Karpas-422 (cell line): ENCODE measurements around the gene FHIT. TPM values are rescaled to one million over a fixed set of nuclear protein-coding genes. Genes with fewer than 3 reads are reported as not detected.

Experiments
- DNase-seq: peaks from one replicate; pipeline ENCODE4 v3.0.0-alpha.2; 2015
- H2AFZ ChIP-seq: fragments of 200-600 bp; sonication (generic); 2 replicates; pipeline ENCODE4 v1.6.1; 2014; ENCODE audit warnings: antibody characterized with exemption, low read length, mixed read lengths
- H3K27ac ChIP-seq: fragments of 200-600 bp; sonication (generic); 2 replicates; pipeline ENCODE4 v1.5.1; 2014; ENCODE audit warnings: mild to moderate bottlenecking, low read length, moderate library complexity
- H3K27me3 ChIP-seq: fragments of 200-600 bp; sonication (generic); 2 replicates; pipeline ENCODE4 v1.6.1; 2014; ENCODE audit warnings: low read length, mixed read lengths
- H3K36me3 ChIP-seq: fragments of 200-600 bp; sonication (generic); 2 replicates; pipeline ENCODE4 v1.6.1; 2014; ENCODE audit warnings: low read length, mixed read lengths; ENCODE audit not compliant: insufficient read depth
- H3K4me1 ChIP-seq: fragments of 200-600 bp; sonication (generic); 2 replicates; pipeline ENCODE4 v1.6.1; 2014; ENCODE audit warnings: mild to moderate bottlenecking, low read length, mixed read lengths
- H3K4me2 ChIP-seq: fragments of 200-600 bp; sonication (generic); 2 replicates; pipeline ENCODE4 v1.6.1; 2014; ENCODE audit warnings: low read length, low read depth, mild to moderate bottlenecking; ENCODE audit not compliant: poor library complexity, severe bottlenecking
- H3K4me3 ChIP-seq: fragments of 200-600 bp; sonication (generic); 2 replicates; pipeline ENCODE4 v1.5.1; 2014; ENCODE audit warnings: mild to moderate bottlenecking, antibody characterized with exemption, low read length, mixed read lengths
- H3K79me2 ChIP-seq: fragments of 200-600 bp; sonication (generic); 2 replicates; pipeline ENCODE4 v1.6.1; 2014; ENCODE audit warnings: mild to moderate bottlenecking, low read length, mixed read lengths
- H3K9ac ChIP-seq: fragments of 200-600 bp; sonication (generic); 2 replicates; pipeline ENCODE4 v1.6.0; 2014; ENCODE audit warnings: low read length
- H3K9me2 ChIP-seq: fragments of 200-600 bp; sonication (generic), shearing (Covaris generic); replicated peaks from 2 replicates; pipeline ENCODE4 v1.6.0; 2014; ENCODE audit warnings: mild to moderate bottlenecking, low read length, moderate library complexity; ENCODE audit not compliant: insufficient read depth
- H3K9me3 ChIP-seq: fragments of 300-700, 200-600 bp; sonication (generic); 2 replicates; pipeline ENCODE4 v1.6.1; 2014; ENCODE audit warnings: low read length, mixed read lengths
- H4K20me1 ChIP-seq: fragments of 200-600 bp; sonication (generic); 2 replicates; pipeline ENCODE4 v1.6.1; 2014; ENCODE audit warnings: mild to moderate bottlenecking, antibody characterized with exemption, low read length, low read depth; ENCODE audit not compliant: insufficient read depth
- total RNA-seq: library from RNA; depleted of rRNA; stranded (reverse); fragments of >200 nt; shearing (Covaris generic); gene quantifications from 2 replicates; pipeline ENCODE4 v1.2.3, GENCODE V29; 2014; ENCODE audit warnings: low replicate concordance

Gene FHIT
- total RNA-seq, 1 experiment from 2014 or later, result not detected

DNA sequence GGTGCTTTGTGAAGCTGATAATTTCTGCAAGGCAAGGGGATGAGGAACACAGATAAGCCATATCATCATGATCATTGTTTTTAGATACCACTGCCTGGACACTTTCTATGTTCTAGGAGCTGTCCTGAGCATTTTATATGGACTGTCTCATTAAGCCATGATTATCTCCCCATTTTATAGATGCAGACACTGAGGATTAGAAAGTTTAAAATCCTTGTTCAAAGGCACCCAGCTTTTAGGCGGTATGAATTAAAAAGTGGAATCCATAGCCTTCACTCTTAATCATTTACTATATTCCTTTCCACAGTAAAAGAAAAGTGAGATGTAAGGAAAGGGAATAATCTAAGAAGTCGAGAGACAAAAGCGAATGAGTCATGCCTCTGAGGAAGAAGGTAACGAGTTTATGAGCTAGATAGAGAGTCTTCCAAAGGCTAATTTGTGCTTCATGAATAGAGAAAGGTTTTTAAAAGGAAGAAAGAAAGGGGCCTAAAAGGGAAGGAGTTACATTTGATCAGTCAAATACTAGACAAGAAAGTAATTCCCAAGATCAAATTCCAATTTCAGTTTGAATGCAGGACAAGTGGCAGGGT lies 856.0 kb downstream of the FHIT start:
- Histone ChIP-seq H3K9me2 (no peaks in the 10 kb centered on the region), H3K4me3 (no peak overlapping the region), H3K9ac (no peak overlapping the region), H3K27ac (no peak overlapping the region), H3K4me1 (no peaks in the 10 kb centered on the region), H3K27me3 (no peaks in the 10 kb centered on the region), H2AFZ (no peak overlapping the region), H3K9me3 (peaks cover 5% of the 10 kb centered on the region), H4K20me1 (no peaks in the 10 kb centered on the region), H3K36me3 (no peaks in the 10 kb centered on the region), H3K4me2 (no peak overlapping the region), H3K79me2 (no peaks in the 10 kb centered on the region)
- DNase-seq, result no peak

DNA sequence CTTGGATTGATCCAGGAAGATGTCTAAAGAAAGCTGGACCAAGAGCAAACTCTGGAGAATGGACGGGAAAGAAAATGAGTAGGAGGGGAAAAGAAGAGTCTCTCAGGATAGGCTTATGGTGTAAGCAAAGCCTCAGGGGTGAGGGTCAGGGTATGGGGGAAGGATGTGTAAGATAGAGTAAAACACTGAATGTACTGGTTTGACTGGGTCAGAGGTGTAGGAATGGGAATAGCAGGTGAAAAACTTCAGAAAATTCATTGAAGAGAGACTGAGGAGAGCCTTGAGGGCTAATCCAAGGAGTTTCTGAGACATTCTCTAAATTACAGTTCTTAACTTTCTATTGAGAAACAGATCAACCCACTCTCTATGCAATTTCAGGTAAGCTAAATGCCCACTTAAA lies 857.3 kb downstream of the FHIT start:
- H3K27ac ChIP-seq, result no peak overlapping the region
- no peak overlapping the region for H2AFZ ChIP-seq
- H4K20me1 ChIP-seq, result no peaks in the 10 kb centered on the region
- no peaks in the 10 kb centered on the region for H3K4me1 ChIP-seq
- no peaks in the 10 kb centered on the region for H3K27me3 ChIP-seq
- H3K4me3 ChIP-seq, result no peak overlapping the region
- DNase-seq, result no peak
- no peaks in the 10 kb centered on the region for H3K79me2 ChIP-seq
- H3K9ac ChIP-seq, result no peak overlapping the region
- H3K9me3 ChIP-seq, result peaks cover 8% of the 10 kb centered on the region
- H3K4me2 ChIP-seq, result no peak overlapping the region
- H3K36me3 ChIP-seq, result no peaks in the 10 kb centered on the region
- no peaks in the 10 kb centered on the region for H3K9me2 ChIP-seq

DNA sequence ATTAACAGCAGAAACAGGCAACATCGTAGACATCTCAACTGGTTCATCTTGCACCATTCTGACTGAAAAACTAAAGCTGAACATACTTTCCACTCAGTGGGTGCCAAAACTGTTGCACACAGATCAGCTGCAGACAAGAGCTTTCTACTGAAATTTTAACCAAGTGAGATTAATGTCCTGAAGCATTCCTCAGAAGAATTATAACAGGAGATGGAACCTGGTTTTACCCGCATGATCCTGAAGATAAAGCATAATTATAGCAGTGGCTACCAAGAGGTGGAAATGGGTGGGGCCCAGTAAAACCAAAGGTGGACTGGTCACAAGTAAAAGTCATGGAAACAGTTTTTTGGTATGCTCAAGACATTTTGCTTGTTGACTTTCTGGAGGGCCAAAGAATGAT lies 858.8 kb downstream of the FHIT start:
- H3K36me3 ChIP-seq, result no peaks in the 10 kb centered on the region
- H3K79me2 ChIP-seq, result no peaks in the 10 kb centered on the region
- H2AFZ ChIP-seq, result no peak overlapping the region
- H3K9me3 ChIP-seq, result peaks cover 3% of the 10 kb centered on the region
- H3K4me2 ChIP-seq, result no peak overlapping the region
- no peak overlapping the region for H3K4me3 ChIP-seq
- no peaks in the 10 kb centered on the region for H3K4me1 ChIP-seq
- H4K20me1 ChIP-seq, result no peaks in the 10 kb centered on the region
- no peak overlapping the region for H3K9ac ChIP-seq
- H3K27ac ChIP-seq, result no peak overlapping the region
- no peaks in the 10 kb centered on the region for H3K9me2 ChIP-seq
- DNase-seq, result no peak
- H3K27me3 ChIP-seq, result no peaks in the 10 kb centered on the region

DNA sequence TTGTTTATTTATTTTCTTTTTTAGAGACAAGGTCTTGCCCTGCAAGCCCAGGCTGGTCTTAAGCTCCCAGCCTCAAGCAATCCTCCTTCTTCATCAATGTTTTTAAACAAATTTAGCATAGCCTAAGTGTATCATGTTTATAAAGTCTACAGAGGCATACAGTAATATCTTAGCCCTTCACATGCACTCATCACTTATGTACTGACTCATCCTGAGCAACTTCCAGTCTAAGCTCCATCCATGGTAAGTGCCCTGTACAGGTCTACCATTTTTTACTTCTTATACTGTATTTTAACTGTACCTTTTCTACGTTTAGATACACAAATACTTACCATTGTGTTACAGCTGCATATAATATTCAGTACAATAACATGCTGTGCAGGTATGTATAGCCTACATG lies 860.0 kb downstream of the FHIT start:
- no peak overlapping the region for H3K4me3 ChIP-seq
- H3K27me3 ChIP-seq, result no peaks in the 10 kb centered on the region
- no peak overlapping the region for H3K4me2 ChIP-seq
- no peaks in the 10 kb centered on the region for H4K20me1 ChIP-seq
- H3K79me2 ChIP-seq, result no peaks in the 10 kb centered on the region
- no peaks in the 10 kb centered on the region for H3K4me1 ChIP-seq
- H3K9me2 ChIP-seq, result no peaks in the 10 kb centered on the region
- H3K36me3 ChIP-seq, result no peaks in the 10 kb centered on the region
- no peak for DNase-seq
- no peak overlapping the region for H3K27ac ChIP-seq
- no peak overlapping the region for H2AFZ ChIP-seq
- peaks cover 6% of the 10 kb centered on the region for H3K9me3 ChIP-seq
- no peak overlapping the region for H3K9ac ChIP-seq

DNA sequence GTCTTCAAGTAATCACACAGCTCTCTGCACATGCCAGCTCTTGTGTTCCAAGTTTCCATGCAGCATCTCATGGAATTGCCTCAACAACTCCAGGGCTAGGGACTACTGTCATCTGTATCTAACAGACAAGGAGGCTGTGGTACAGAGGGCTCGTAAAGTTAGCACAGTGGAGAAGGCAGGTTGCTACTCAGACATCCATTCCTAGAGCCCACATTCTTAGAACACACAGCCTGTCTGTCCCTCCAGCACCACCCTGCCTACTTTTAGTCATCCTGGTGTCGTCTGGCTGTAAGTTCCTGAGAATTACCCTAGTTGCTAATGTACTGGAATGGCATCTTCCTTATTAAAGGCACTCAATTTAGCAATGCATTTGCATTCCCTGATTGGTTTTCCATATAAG lies 862.5 kb downstream of the FHIT start:
- Histone ChIP-seq H3K27ac (no peak overlapping the region), H3K79me2 (no peaks in the 10 kb centered on the region), H3K4me3 (no peak overlapping the region), H3K36me3 (no peaks in the 10 kb centered on the region), H3K9ac (no peak overlapping the region), H3K4me2 (no peak overlapping the region), H3K4me1 (no peaks in the 10 kb centered on the region), H3K9me2 (no peaks in the 10 kb centered on the region), H2AFZ (no peak overlapping the region), H4K20me1 (no peaks in the 10 kb centered on the region), H3K9me3 (peaks cover 7% of the 10 kb centered on the region; the same call in 1 of the 2 replicates), H3K27me3 (no peaks in the 10 kb centered on the region)
- no peak for DNase-seq

DNA sequence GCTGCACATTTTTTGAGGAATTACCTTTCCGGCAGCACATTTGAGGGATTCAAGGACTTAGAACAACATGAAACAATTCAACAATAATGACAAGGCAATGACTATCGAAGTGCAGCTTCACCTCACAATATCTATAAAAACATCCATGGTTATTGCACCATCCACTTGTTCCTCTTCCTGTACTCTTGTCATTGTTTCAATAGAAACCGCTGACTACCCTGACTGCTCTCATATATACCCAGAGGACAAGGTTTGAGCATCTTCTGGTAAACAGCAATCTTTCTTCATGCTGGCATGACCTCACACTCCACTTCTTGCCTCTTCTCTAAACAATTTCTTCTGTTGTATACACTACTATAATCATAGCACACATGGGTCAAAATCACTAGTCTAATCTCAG lies 864.9 kb downstream of the FHIT start:
- H3K4me3 ChIP-seq, result no peak overlapping the region
- no peaks in the 10 kb centered on the region for H3K36me3 ChIP-seq
- H3K9me3 ChIP-seq, result peaks cover 12% of the 10 kb centered on the region; the same call in 1 of the 2 replicates
- no peaks in the 10 kb centered on the region for H4K20me1 ChIP-seq
- H3K4me2 ChIP-seq, result no peak overlapping the region
- H3K4me1 ChIP-seq, result no peaks in the 10 kb centered on the region
- no peaks in the 10 kb centered on the region for H3K79me2 ChIP-seq
- no peak overlapping the region for H2AFZ ChIP-seq
- no peak for DNase-seq
- H3K9me2 ChIP-seq, result no peaks in the 10 kb centered on the region
- H3K27me3 ChIP-seq, result no peaks in the 10 kb centered on the region
- H3K9ac ChIP-seq, result no peak overlapping the region
- no peak overlapping the region for H3K27ac ChIP-seq

DNA sequence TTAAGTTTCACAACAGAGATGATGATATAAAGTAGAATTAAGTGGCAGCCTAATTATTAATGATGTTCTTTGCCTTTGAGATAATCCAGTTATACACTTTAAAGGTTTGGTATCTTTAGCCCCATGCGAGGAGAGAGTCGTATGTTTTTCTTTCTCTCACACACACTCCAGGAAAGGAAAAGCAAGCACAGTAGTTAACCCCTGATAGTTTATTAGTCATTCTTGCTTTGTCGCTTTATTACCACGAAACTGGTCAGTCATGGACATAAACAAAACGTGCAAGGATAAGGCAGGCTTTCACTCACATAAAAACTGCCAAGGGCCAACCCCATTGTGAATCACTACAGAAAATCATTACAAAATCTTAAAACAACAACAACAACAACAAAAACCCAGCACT lies 866.9 kb downstream of the FHIT start:
- Histone ChIP-seq H3K9ac (no peak overlapping the region), H2AFZ (no peak overlapping the region), H3K4me3 (no peak overlapping the region), H3K27ac (no peak overlapping the region), H4K20me1 (no peaks in the 10 kb centered on the region), H3K9me3 (peaks cover 17% of the 10 kb centered on the region), H3K36me3 (no peaks in the 10 kb centered on the region), H3K4me1 (no peaks in the 10 kb centered on the region), H3K27me3 (no peaks in the 10 kb centered on the region), H3K79me2 (no peaks in the 10 kb centered on the region), H3K4me2 (no peak overlapping the region), H3K9me2 (no peaks in the 10 kb centered on the region)
- DNase-seq, result no peak

DNA sequence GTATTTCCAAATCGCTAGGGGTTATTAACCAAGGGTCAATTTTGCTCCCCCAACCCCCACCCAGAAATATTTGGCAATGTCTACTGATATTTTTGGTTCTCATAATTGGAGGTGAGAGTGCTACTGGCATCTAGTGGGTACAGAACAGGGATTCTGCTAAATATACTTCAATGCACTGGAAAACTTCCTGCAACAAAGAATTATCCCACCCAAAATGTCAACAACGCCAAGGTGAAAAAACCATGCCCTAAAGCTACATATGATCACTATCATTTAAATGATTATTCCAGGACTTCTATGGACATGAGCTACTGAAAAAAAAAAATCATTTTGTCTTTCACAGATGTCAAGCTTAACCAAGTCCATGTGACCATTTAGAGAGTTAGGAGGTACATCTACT lies 867.9 kb downstream of the FHIT start:
- Histone ChIP-seq H3K79me2 (no peaks in the 10 kb centered on the region), H3K27ac (no peak overlapping the region), H3K9me2 (no peaks in the 10 kb centered on the region), H3K9ac (no peak overlapping the region), H3K4me3 (no peak overlapping the region), H4K20me1 (no peaks in the 10 kb centered on the region), H3K4me2 (no peak overlapping the region), H3K27me3 (no peaks in the 10 kb centered on the region), H3K9me3 (peaks cover 17% of the 10 kb centered on the region), H3K36me3 (no peaks in the 10 kb centered on the region), H2AFZ (no peak overlapping the region), H3K4me1 (no peaks in the 10 kb centered on the region)
- DNase-seq, result no peak

DNA sequence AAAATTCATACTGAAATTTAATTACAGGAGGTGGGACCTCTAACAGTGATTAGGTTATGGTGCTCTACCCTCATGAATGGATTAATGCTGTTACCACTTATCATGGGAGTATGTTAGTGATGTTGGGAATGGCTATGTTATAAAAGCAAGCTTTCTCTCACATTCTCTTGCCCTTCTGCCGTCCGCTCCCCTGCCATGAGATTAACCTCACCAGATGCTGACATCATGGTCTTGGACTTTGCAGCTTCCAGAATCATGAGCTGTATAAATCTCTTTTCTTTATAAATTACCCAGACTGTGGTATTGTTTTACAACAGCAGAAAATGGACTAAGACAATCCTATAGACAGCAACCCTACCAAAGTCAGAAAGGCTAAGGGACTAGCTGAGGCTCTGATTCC lies 884.8 kb downstream of the FHIT start:
- Histone ChIP-seq H3K27me3 (no peaks in the 10 kb centered on the region), H3K79me2 (no peaks in the 10 kb centered on the region), H3K4me2 (no peak overlapping the region), H3K27ac (no peak overlapping the region), H3K9me3 (peaks cover 14% of the 10 kb centered on the region; the same call in 1 of the 2 replicates), H3K4me3 (no peak overlapping the region), H3K9me2 (no peaks in the 10 kb centered on the region), H3K4me1 (no peaks in the 10 kb centered on the region), H4K20me1 (no peaks in the 10 kb centered on the region), H3K36me3 (no peaks in the 10 kb centered on the region), H2AFZ (no peak overlapping the region), H3K9ac (no peak overlapping the region)
- DNase-seq, result no peak
